Gastroesophageal sphincter (tissue), 3 donors: ENCODE results near the gene OSTF1.

Experiments used
- POLR2AphosphoS5 ChIP-seq: sonication (generic); formaldehyde crosslinking; IDR thresholded peaks from one replicate; pipeline ENCODE4 v1.6.1; 2017; ENCODE audit warnings: antibody characterized with exemption
- TF ChIP-seq, protein P1 (sequence below), 4 experiments: fragments of 200-600 bp in 2 of 4; fragments of 450-650 bp in 2 of 4; sonication (generic) in 1 of 4; IDR thresholded peaks; one replicate each; pipeline ENCODE4 v1.5.1; 2017 to 2019; ENCODE audit warnings: antibody characterized with exemption in 4 of 4, mild to moderate bottlenecking in 2 of 4, moderate library complexity in 2 of 4

DNA sequence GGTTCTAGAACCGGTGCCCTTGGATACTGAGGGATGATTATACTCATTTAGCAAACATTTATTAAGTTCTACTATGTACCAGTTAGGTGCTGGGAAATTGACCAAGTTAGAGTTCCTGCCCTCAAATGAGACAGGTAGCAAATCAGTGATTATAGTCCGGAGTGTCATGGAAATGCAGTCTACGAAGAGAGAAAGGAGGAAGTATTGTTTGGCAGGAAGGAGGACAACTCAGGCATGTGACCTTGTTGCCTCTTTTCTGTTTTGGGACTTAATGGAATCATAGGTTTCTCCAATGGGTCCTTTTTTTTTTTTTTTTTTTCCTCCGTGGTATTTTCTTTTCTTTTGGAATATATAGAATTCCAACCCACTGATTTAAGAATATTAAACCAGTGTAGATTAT lies 28.0 kb downstream of the OSTF1 start:
- TF ChIP-seq, protein P1, sequence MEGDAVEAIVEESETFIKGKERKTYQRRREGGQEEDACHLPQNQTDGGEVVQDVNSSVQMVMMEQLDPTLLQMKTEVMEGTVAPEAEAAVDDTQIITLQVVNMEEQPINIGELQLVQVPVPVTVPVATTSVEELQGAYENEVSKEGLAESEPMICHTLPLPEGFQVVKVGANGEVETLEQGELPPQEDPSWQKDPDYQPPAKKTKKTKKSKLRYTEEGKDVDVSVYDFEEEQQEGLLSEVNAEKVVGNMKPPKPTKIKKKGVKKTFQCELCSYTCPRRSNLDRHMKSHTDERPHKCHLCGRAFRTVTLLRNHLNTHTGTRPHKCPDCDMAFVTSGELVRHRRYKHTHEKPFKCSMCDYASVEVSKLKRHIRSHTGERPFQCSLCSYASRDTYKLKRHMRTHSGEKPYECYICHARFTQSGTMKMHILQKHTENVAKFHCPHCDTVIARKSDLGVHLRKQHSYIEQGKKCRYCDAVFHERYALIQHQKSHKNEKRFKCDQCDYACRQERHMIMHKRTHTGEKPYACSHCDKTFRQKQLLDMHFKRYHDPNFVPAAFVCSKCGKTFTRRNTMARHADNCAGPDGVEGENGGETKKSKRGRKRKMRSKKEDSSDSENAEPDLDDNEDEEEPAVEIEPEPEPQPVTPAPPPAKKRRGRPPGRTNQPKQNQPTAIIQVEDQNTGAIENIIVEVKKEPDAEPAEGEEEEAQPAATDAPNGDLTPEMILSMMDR (IDR thresholded peaks at IDR 0.05) = no peak
- no peak for TF ChIP-seq POLR2AphosphoS5
